HEK293T (cell line): Measurements from ENCODE around the gene DNAH1.

Experiments used
- CTCF ChIA-PET: fragments of 350-600 bp; formaldehyde crosslinking; extraction: SDS; loops from one replicate; lab custom pipeline; 2021; ENCODE audit warnings: antibody characterized with exemption, inconsistent platforms; lab: Yijun Ruan, JAX
- POLR2A ChIA-PET: fragments of 350-600 bp; formaldehyde crosslinking; extraction: SDS; loops from one replicate; lab custom pipeline; 2020; ENCODE audit warnings: antibody characterized with exemption, inconsistent platforms; lab: Yijun Ruan, JAX
- DNase-seq: peaks from one replicate; pipeline ENCODE4 v3.0.0; 2012; ENCODE audit warnings: mixed read lengths; ENCODE audit errors: extremely low spot score
- ARNT ChIP-seq: fragments of 450-650 bp; IDR thresholded peaks from 2 replicates; pipeline ENCODE4 v1.6.1; 2017; ENCODE audit warnings: mild to moderate bottlenecking
- BHLHE40 ChIP-seq: fragments of 450-650 bp; IDR thresholded peaks from 2 replicates; pipeline ENCODE4 v1.6.1; 2016; ENCODE audit warnings: mild to moderate bottlenecking, moderate library complexity, borderline replicate concordance
- CTBP1 ChIP-seq: fragments of 450-650 bp; IDR thresholded peaks from 2 replicates; pipeline ENCODE4 v1.6.1; 2016; ENCODE audit warnings: borderline replicate concordance
- ELF4 ChIP-seq: fragments of 450-650 bp; IDR thresholded peaks from 2 replicates; pipeline ENCODE4 v1.6.1; 2017; ENCODE audit warnings: antibody characterized with exemption
- FOXA1 ChIP-seq: fragments of 450-650 bp; IDR thresholded peaks from 2 replicates; pipeline ENCODE4 v1.6.1; 2016; ENCODE audit warnings: mild to moderate bottlenecking
- FOXK2 ChIP-seq: fragments of 450-650 bp; IDR thresholded peaks from 2 replicates; pipeline ENCODE4 v1.6.1; 2016; ENCODE audit warnings: mild to moderate bottlenecking
- FOXM1 ChIP-seq: fragments of 450-650 bp; IDR thresholded peaks from 2 replicates; pipeline ENCODE4 v1.6.1; 2017; ENCODE audit warnings: mild to moderate bottlenecking, borderline replicate concordance
- HDGF ChIP-seq: fragments of 450-650 bp; IDR thresholded peaks from 2 replicates; pipeline ENCODE4 v1.6.1; 2017; ENCODE audit warnings: antibody characterized with exemption, borderline replicate concordance
- L3MBTL2 ChIP-seq: fragments of 450-650 bp; conservative IDR thresholded peaks from 2 replicates; pipeline ENCODE4 v1.6.1; 2016; ENCODE audit warnings: mild to moderate bottlenecking
- LEF1 ChIP-seq: fragments of 450-650 bp; IDR thresholded peaks from 2 replicates; pipeline ENCODE4 v1.6.1; 2017; ENCODE audit warnings: mild to moderate bottlenecking, borderline replicate concordance
- NFRKB ChIP-seq: fragments of 450-650 bp; IDR thresholded peaks from 2 replicates; pipeline ENCODE4 v1.6.1; 2016; ENCODE audit warnings: mild to moderate bottlenecking, moderate library complexity
- PKNOX1 ChIP-seq: fragments of 450-650 bp; IDR thresholded peaks from 2 replicates; pipeline ENCODE4 v1.6.1; 2016
- SP1 ChIP-seq: fragments of 450-650 bp; IDR thresholded peaks from 2 replicates; pipeline ENCODE4 v1.6.1; 2017
- SUZ12 ChIP-seq: fragments of 450-650 bp; IDR thresholded peaks from 2 replicates; pipeline ENCODE4 v1.6.1; 2016; ENCODE audit warnings: mild to moderate bottlenecking
- TARDBP ChIP-seq: fragments of 450-650 bp; IDR thresholded peaks from 2 replicates; pipeline ENCODE4 v1.6.1; 2016
- ZNF384 ChIP-seq: fragments of 450-650 bp; IDR thresholded peaks from 2 replicates; pipeline ENCODE4 v1.6.1; 2016

The DNAH1 gene

GRCh38 chr3:52403271-52403841 lies 87.2 kb downstream of the DNAH1 start:
- no peak for DNase-seq
- POLR2A ChIA-PET: no interaction called here
- CTCF ChIA-PET: no interaction called here
- TF ChIP-seq LEF1 (no peak), TARDBP (no peak), FOXM1 (no peak), NFRKB (no peak), HDGF (no peak), ZNF384 (no peak), CTBP1 (no peak), ELF4 (no peak), FOXA1 (no peak), ARNT (no peak), BHLHE40 (no peak), SUZ12 (no peak), PKNOX1 (no peak), SP1 (no peak), L3MBTL2 (no peak)

GRCh38 chr3:52403955-52404354 lies 87.8 kb downstream of the DNAH1 start:
- no peak for DNase-seq
- ChIA-PET POLR2A (no interaction called here), CTCF (no interaction called here)
- TF ChIP-seq FOXK2 (no peak), L3MBTL2 (no peak), ELF4 (no peak), ARNT (no peak), ZNF384 (no peak), SP1 (no peak), TARDBP (no peak), PKNOX1 (no peak), BHLHE40 (no peak), FOXA1 (no peak), NFRKB (no peak), LEF1 (no peak), CTBP1 (no peak), HDGF (no peak)

- CTCF ChIA-PET: no interaction called here
- TF ChIP-seq BHLHE40 (no peak), FOXA1 (no peak), LEF1 (no peak), FOXK2 (no peak), NFRKB (no peak), ELF4 (no peak), CTBP1 (no peak), TARDBP (no peak), SUZ12 (no peak), ARNT (no peak), FOXM1 (no peak), PKNOX1 (no peak), ZNF384 (no peak), L3MBTL2 (no peak), HDGF (no peak), SP1 (no peak)
- POLR2A ChIA-PET: interaction anchor here (1.4 kb wide), 1 partner anchor 126 kb away, joined by 4 read pairs; the partner anchor contains the start of gene WDR82
- no peak for DNase-seq
Measured at GRCh38 chr3:52404391-52404790, 88.3 kb downstream of the DNAH1 start.

- ChIA-PET POLR2A (interaction anchor here (1.4 kb wide), 1 partner anchor 126 kb away, joined by 4 read pairs; the partner anchor contains the start of gene WDR82), CTCF (no interaction called here)
- no peak for DNase-seq
- no peak for TF ChIP-seq ELF4
- TF ChIP-seq FOXA1: no peak
- TF ChIP-seq PKNOX1: no peak
- no peak for TF ChIP-seq LEF1
- TF ChIP-seq CTBP1: no peak
- TF ChIP-seq NFRKB: no peak
- TF ChIP-seq TARDBP: no peak
- TF ChIP-seq FOXK2: no peak
- no peak for TF ChIP-seq BHLHE40
- no peak for TF ChIP-seq L3MBTL2
- TF ChIP-seq HDGF: no peak
- TF ChIP-seq ZNF384: no peak
- no peak for TF ChIP-seq SUZ12
Measured at GRCh38 chr3:52405066-52405465, 88.9 kb downstream of the DNAH1 start.

GRCh38 chr3:52405601-52406110 lies 89.5 kb downstream of the DNAH1 start:
- TF ChIP-seq FOXA1 (no peak), SUZ12 (no peak), TARDBP (no peak), BHLHE40 (no peak), ZNF384 (no peak), HDGF (no peak), NFRKB (no peak), FOXK2 (no peak), FOXM1 (no peak)
- ChIA-PET POLR2A (interaction anchor here (1.4 kb wide), 1 partner anchor 127 kb away, joined by 4 read pairs; the partner anchor contains the start of gene WDR82), CTCF (no interaction called here)
- DNase-seq: no peak
